ENCODE results near the gene CDC73.
"Not testable (repeated sequence)": the region's sequence is repeated elsewhere in the genome, so short reads cannot be mapped to it uniquely, and the experiment has no call there.

The CDC73 gene

GRCh38 chr1:193264313-193265065 is 142.7 kb downstream of the CDC73 start:
- in situ Hi-C loops (cut with MboI; ENCODE audit: low pct_unique_long_range_greater_than_20kb, low sequenced_read_pairs, unreplicated experiment), result no loop called here
- DNase-seq (ENCODE audit: low spot score), result no peak
- TF ChIP-seq CTCF (IDR thresholded peaks at IDR 0.05; ENCODE audit: extremely low read depth, insufficient read depth, missing control alignments), result no peak

GRCh38 chr1:193265716-193266115 is 143.9 kb downstream of the CDC73 start:
- in situ Hi-C loops (cut with MboI; ENCODE audit: low pct_unique_long_range_greater_than_20kb, low sequenced_read_pairs, unreplicated experiment), result no loop called here
- no peak for DNase-seq (ENCODE audit: low spot score)
- no peak for TF ChIP-seq CTCF (IDR thresholded peaks at IDR 0.05; ENCODE audit: extremely low read depth, insufficient read depth, missing control alignments)

- DNase-seq (ENCODE audit: low spot score); in situ Hi-C loops (cut with MboI; ENCODE audit: low pct_unique_long_range_greater_than_20kb, low sequenced_read_pairs, unreplicated experiment): not testable (repeated sequence)
These were observed 145.0 kb downstream of the CDC73 start for GRCh38 chr1:193266794-193267193.

DNA sequence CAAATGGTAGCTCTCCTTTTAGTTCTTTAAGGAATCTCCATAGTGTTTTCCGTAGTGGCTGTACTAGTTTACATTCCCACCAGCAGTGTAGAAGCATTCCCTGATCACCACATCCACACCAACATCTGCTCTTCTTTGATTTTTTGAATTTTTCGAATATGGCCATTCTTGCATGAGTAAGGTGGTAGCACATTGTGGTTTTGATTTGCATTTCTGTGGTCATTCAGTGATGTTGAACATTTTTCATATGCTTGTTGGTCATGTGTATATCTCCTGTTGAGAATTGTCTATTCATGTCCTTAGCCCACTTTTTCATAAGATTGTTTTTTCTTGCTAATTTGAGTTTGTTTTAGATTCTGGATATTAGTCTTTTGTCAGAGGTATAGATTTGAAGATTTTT is 149.2 kb downstream of the CDC73 start:
- DNase-seq (ENCODE audit: low spot score), result no peak
- TF ChIP-seq CTCF (IDR thresholded peaks at IDR 0.05; ENCODE audit: extremely low read depth, insufficient read depth, missing control alignments), result no peak
- in situ Hi-C loops (cut with MboI; ENCODE audit: low pct_unique_long_range_greater_than_20kb, low sequenced_read_pairs, unreplicated experiment), result no loop called here

DNA sequence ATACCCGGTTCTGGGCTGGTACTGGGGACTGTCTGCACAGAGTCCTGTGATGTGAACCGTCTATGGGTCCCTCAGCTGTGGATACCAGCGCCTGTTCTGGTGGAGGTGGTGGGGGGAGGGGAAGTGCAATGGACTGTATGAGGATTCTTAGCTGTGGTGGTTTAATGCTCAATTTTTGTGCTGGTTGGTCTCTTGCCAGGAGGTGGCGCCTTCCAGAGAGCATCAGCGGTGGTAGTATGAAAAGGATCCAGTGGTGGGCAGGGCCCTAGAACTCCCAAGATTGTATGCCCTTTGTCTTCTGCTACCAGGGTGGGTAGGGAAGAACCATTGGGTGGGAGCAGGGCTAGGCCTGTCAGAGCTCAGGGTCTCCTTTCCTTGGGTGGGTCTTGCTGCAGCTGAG is 153.9 kb downstream of the CDC73 start:
- no peak for DNase-seq (ENCODE audit: low spot score)
- no peak for TF ChIP-seq CTCF (IDR thresholded peaks at IDR 0.05; ENCODE audit: extremely low read depth, insufficient read depth, missing control alignments)
- in situ Hi-C loops (cut with MboI; ENCODE audit: low pct_unique_long_range_greater_than_20kb, low sequenced_read_pairs, unreplicated experiment), result no loop called here

GRCh38 chr1:193278968-193279367 is 157.1 kb downstream of the CDC73 start:
- no peak for TF ChIP-seq CTCF (IDR thresholded peaks at IDR 0.05; ENCODE audit: extremely low read depth, insufficient read depth, missing control alignments)
- DNase-seq (ENCODE audit: low spot score), result no peak
- in situ Hi-C loops (cut with MboI; ENCODE audit: low pct_unique_long_range_greater_than_20kb, low sequenced_read_pairs, unreplicated experiment), result no loop called here

DNA sequence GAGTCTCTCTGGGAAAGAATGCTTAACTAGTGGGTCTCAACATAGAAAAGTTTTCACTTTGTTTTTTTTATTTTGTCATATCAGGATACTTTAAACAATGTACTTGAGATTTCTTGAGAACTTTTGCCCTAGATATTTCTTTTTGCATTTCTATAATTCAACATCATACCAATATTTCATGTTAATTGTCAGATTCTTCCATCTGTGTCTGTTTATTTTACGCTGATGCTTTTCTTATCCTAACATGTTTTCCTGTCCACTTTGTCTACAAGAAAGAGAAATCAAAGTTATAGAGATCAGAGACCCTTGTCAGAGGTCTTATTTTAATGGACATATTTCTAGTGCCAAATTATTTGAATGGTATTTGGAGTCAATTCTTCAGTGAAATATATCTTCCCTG is 160.1 kb downstream of the CDC73 start:
- DNase-seq (ENCODE audit: low spot score), result no peak
- in situ Hi-C loops (cut with MboI; ENCODE audit: low pct_unique_long_range_greater_than_20kb, low sequenced_read_pairs, unreplicated experiment), result no loop called here

More for the DNA sequence above, 160.1 kb downstream of the CDC73 start:
- no peak for TF ChIP-seq CTCF (IDR thresholded peaks at IDR 0.05; ENCODE audit: extremely low read depth, insufficient read depth, missing control alignments)
